Sigmoid colon (tissue), 3 donors: ENCODE results near the gene CYP26C1.

Experiments
- POLR2A ChIP-seq, 2 donors: fragments of 450-650 bp; IDR thresholded peaks; one replicate each; pipeline ENCODE4 v1.6.1; 2016; ENCODE audit warnings: antibody characterized with exemption in 2 of 2, mild to moderate bottlenecking in 2 of 2, moderate library complexity in 2 of 2
- TF ChIP-seq, protein P1 (sequence below), 4 experiments: fragments of 450-650 bp in 3 of 4; fragments of 200-600 bp in 1 of 4; IDR thresholded peaks; one replicate each; pipeline ENCODE4 v1.5.1; 2016 to 2019; ENCODE audit warnings: antibody characterized with exemption in 4 of 4, mild to moderate bottlenecking in 3 of 4, moderate library complexity in 2 of 4

DNA sequence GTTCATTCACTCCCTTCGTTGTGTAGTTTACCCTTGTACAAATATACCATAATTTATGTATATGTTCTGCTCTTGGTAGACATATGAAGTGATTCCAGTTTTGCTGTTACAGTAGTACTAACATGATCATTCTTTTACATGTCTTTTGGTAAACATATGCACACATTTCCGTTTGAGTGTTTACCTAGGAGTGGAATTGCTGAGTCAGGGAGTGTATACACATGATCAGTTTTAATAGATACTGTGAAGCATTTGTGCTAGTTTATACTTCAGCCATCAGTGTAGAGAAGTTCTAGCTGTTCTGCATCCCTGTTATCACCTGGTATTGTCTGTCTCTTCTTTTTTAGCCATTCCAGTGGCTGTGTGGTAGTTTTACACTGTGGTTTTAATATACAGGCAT, 34.5 kb upstream of the CYP26C1 start:
- TF ChIP-seq, protein P1, sequence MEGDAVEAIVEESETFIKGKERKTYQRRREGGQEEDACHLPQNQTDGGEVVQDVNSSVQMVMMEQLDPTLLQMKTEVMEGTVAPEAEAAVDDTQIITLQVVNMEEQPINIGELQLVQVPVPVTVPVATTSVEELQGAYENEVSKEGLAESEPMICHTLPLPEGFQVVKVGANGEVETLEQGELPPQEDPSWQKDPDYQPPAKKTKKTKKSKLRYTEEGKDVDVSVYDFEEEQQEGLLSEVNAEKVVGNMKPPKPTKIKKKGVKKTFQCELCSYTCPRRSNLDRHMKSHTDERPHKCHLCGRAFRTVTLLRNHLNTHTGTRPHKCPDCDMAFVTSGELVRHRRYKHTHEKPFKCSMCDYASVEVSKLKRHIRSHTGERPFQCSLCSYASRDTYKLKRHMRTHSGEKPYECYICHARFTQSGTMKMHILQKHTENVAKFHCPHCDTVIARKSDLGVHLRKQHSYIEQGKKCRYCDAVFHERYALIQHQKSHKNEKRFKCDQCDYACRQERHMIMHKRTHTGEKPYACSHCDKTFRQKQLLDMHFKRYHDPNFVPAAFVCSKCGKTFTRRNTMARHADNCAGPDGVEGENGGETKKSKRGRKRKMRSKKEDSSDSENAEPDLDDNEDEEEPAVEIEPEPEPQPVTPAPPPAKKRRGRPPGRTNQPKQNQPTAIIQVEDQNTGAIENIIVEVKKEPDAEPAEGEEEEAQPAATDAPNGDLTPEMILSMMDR (IDR thresholded peaks at IDR 0.05) = no peak
- TF ChIP-seq POLR2A (IDR thresholded peaks at IDR 0.05) = no peak
